H1 (cell line): ENCODE results near the gene IGLL5. TPM values are rescaled to one million over a fixed set of nuclear protein-coding genes. Genes with fewer than 3 reads are reported as not detected.

ENCODE experiments used
- CTCF ChIA-PET: fragments of 300-600 bp; sonication (Branson Sonifier 250); formaldehyde crosslinking; loops from one replicate; lab custom pipeline; 2021; ENCODE audit not compliant: partially characterized antibody; lab: Charles Lee
- POLR2A ChIA-PET: fragments of 300-600 bp; sonication (Branson Sonifier 250); formaldehyde crosslinking; loops from one replicate; lab custom pipeline; 2021; ENCODE audit warnings: inconsistent platforms; ENCODE audit not compliant: partially characterized antibody; lab: Charles Lee
- DNase-seq, 2 experiments: peaks; one replicate each; pipeline versions ENCODE4 v3.0.0 to v3.0.0-alpha.2; 2010 to 2022; ENCODE audit warnings: low spot score in 2 of 2, low read depth in 1 of 2, mixed read lengths in 1 of 2
- FAIRE-seq: peaks from 2 replicates; lab custom pipeline; 2011; peaks lifted over from hg19 to GRCh38; lab: Jason Lieb, UNC
- H2AFZ ChIP-seq: 2 replicates; pipeline ENCODE4 v1.8.1; 2012; ENCODE audit warnings: low read length, inconsistent platforms
- H2AK5ac ChIP-seq: 2 replicates; pipeline ENCODE4 v1.6.1; 2013; ENCODE audit warnings: low read depth, low read length
- H2BK120ac ChIP-seq: replicated peaks from 2 replicates; pipeline ENCODE3; 2013; ENCODE audit warnings: low read depth, low read length, inconsistent platforms
- H2BK12ac ChIP-seq: 2 replicates; pipeline ENCODE4 v1.6.1; 2013; ENCODE audit warnings: low read depth, low read length
- H2BK15ac ChIP-seq: 2 replicates; pipeline ENCODE4 v1.6.1; 2013; ENCODE audit warnings: low read length
- H2BK20ac ChIP-seq: 2 replicates; pipeline ENCODE4 v1.6.1; 2013; ENCODE audit warnings: low read length
- H2BK5ac ChIP-seq: 2 replicates; pipeline ENCODE4 v1.6.1; 2013; ENCODE audit warnings: low read depth, low read length
- H3K14ac ChIP-seq: 2 replicates; pipeline ENCODE4 v1.6.1; 2013; ENCODE audit warnings: inconsistent platforms; ENCODE audit not compliant: insufficient read length
- H3K18ac ChIP-seq: 2 replicates; pipeline ENCODE4 v1.6.1; 2013; ENCODE audit warnings: low read length; ENCODE audit errors: extremely low read depth
- H3K23ac ChIP-seq: 2 replicates; pipeline ENCODE4 v1.6.1; 2013; ENCODE audit warnings: inconsistent platforms; ENCODE audit not compliant: insufficient read length
- H3K23me2 ChIP-seq: 2 replicates; pipeline ENCODE4 v1.6.1; 2013; ENCODE audit warnings: low read depth, low read length
- H3K27ac ChIP-seq: 2 replicates; pipeline ENCODE4 v1.6.1; 2011; ENCODE audit warnings: low read depth, low read length, inconsistent platforms
- H3K27me3 ChIP-seq, 4 experiments: replicated peaks in 1 of 4; 1 replicate in 1 of 4; 2 replicates in 3 of 4; pipeline versions ENCODE4 v1.6.1 to v1.8.1; 2011 to 2013; ENCODE audit warnings: low read length in 3 of 4, mild to moderate bottlenecking in 3 of 4, inconsistent platforms in 2 of 4, mixed read lengths in 2 of 4, moderate library complexity in 1 of 4; ENCODE audit not compliant: control insufficient read depth in 3 of 4, insufficient read depth in 3 of 4; ENCODE audit errors: extremely low read depth in 1 of 4
- H3K36me3 ChIP-seq, 4 experiments: 2 replicates each; pipeline versions ENCODE4 v1.6.1 to v1.8.1; 2011 to 2013; ENCODE audit warnings: mild to moderate bottlenecking in 4 of 4, low read length in 3 of 4, moderate library complexity in 2 of 4, control low read depth in 1 of 4, inconsistent platforms in 1 of 4; ENCODE audit not compliant: insufficient read depth in 4 of 4, control insufficient read depth in 2 of 4
- H3K4ac ChIP-seq: replicated peaks from 2 replicates; pipeline ENCODE3; 2013; ENCODE audit warnings: low read length, low read depth, mixed read lengths, inconsistent platforms; ENCODE audit not compliant: insufficient read length
- H3K4me1 ChIP-seq, 4 experiments: replicated peaks in 1 of 4; 1 replicate in 1 of 4; 2 replicates in 3 of 4; pipeline versions ENCODE4 v1.6.1 to v1.8.1; 2011 to 2013; ENCODE audit warnings: low read length in 3 of 4, inconsistent platforms in 2 of 4, mixed read lengths in 1 of 4; ENCODE audit not compliant: insufficient read depth in 4 of 4, control insufficient read depth in 3 of 4
- H3K4me2 ChIP-seq, 2 experiments: 2 replicates each; pipeline versions ENCODE4 v1.6.1 to v1.8.1; 2011 to 2013; ENCODE audit warnings: low read depth in 2 of 2, low read length in 2 of 2, control low read depth in 1 of 2, inconsistent platforms in 1 of 2, mild to moderate bottlenecking in 1 of 2; ENCODE audit not compliant: insufficient read depth in 1 of 2
- H3K4me3 ChIP-seq, 4 experiments: fragments of 200-600, 300-600 bp in 1 of 4; sonication (generic), shearing (Covaris generic), sonication (Bioruptor Twin) in 1 of 4; 2 replicates each; pipeline versions ENCODE4 v1.5.1 to v1.8.1; 2011 to 2016; ENCODE audit warnings: low read length in 4 of 4, low read depth in 3 of 4, control low read depth in 2 of 4, inconsistent platforms in 2 of 4, mild to moderate bottlenecking in 2 of 4, mixed read lengths in 1 of 4, moderate library complexity in 1 of 4; ENCODE audit not compliant: insufficient read depth in 2 of 4; ENCODE audit errors: extremely low read depth in 1 of 4
- H3K56ac ChIP-seq: replicated peaks from 2 replicates; pipeline ENCODE3; 2013; ENCODE audit warnings: low read depth, mild to moderate bottlenecking, mixed read lengths, low read length, inconsistent platforms; ENCODE audit not compliant: insufficient read length
- H3K79me1 ChIP-seq: 2 replicates; pipeline ENCODE4 v1.6.1; 2013; ENCODE audit warnings: low read depth, low read length, control low read depth
- H3K79me2 ChIP-seq, 2 experiments: 2 replicates each; pipeline versions ENCODE4 v1.6.1 to v1.8.1; 2012 to 2013; ENCODE audit warnings: low read length in 2 of 2, mild to moderate bottlenecking in 2 of 2, inconsistent platforms in 1 of 2; ENCODE audit not compliant: insufficient read depth in 2 of 2, control insufficient read depth in 1 of 2
- H3K9ac ChIP-seq, 4 experiments: replicated peaks in 1 of 4; 1 replicate in 1 of 4; 2 replicates in 3 of 4; pipeline versions ENCODE4 v1.6.1 to v1.8.1; 2011 to 2013; ENCODE audit warnings: low read depth in 3 of 4, low read length in 3 of 4, control low read depth in 2 of 4, mild to moderate bottlenecking in 2 of 4, moderate library complexity in 2 of 4, inconsistent platforms in 1 of 4; ENCODE audit errors: extremely low read depth in 1 of 4
- H3K9me3 ChIP-seq, 2 experiments: 2 replicates each; pipeline versions ENCODE4 v1.6.1 to v1.8.1; 2012 to 2013; ENCODE audit warnings: mild to moderate bottlenecking in 2 of 2, moderate library complexity in 2 of 2, control low read depth in 1 of 2, inconsistent platforms in 1 of 2, low read depth in 1 of 2, low read length in 1 of 2, mixed read lengths in 1 of 2; ENCODE audit not compliant: insufficient read depth in 2 of 2
- H4K20me1 ChIP-seq, 2 experiments: replicated peaks in 1 of 2; 2 replicates each; pipeline versions ENCODE3 to v1.8.1; 2011 to 2013; ENCODE audit warnings: inconsistent platforms in 2 of 2, low read length in 2 of 2, mild to moderate bottlenecking in 1 of 2; ENCODE audit not compliant: insufficient read depth in 2 of 2, control insufficient read depth in 1 of 2
- H4K5ac ChIP-seq: 2 replicates; pipeline ENCODE4 v1.6.1; 2013; ENCODE audit warnings: low read length, low read depth, mixed read lengths, inconsistent platforms; ENCODE audit not compliant: insufficient read length
- H4K8ac ChIP-seq: 2 replicates; pipeline ENCODE4 v1.8.0; 2013; ENCODE audit warnings: mild to moderate bottlenecking, moderate library complexity, low read length, inconsistent platforms; ENCODE audit not compliant: insufficient read depth; ENCODE audit errors: extremely low read depth
- H4K91ac ChIP-seq: replicated peaks from 2 replicates; pipeline ENCODE3; 2013; ENCODE audit warnings: low read length, mixed read lengths, inconsistent platforms; ENCODE audit not compliant: insufficient read length
- ATF3 ChIP-seq: IDR thresholded peaks from 2 replicates; pipeline ENCODE4 v1.6.1; 2011; ENCODE audit warnings: low read depth, mild to moderate bottlenecking, low read length; ENCODE audit not compliant: insufficient read depth
- BACH1 ChIP-seq: IDR thresholded peaks from 2 replicates; pipeline ENCODE4 v1.6.1; 2012; ENCODE audit warnings: low read length, improper control_type of control experiment
- CBX5 ChIP-seq: fragments of 300-800, 300-1000 bp; sonication (generic); IDR thresholded peaks from 2 replicates; pipeline ENCODE4 v1.7.1; 2016; ENCODE audit warnings: antibody characterized with exemption, low read length, low read depth
- CHD1 ChIP-seq: IDR thresholded peaks from 2 replicates; pipeline ENCODE4 v1.6.1; 2012; ENCODE audit warnings: low read depth, low read length, improper control_type of control experiment
- E2F6 ChIP-seq: IDR thresholded peaks from 2 replicates; pipeline ENCODE4 v1.6.1; 2012; ENCODE audit warnings: inconsistent platforms
- NRF1 ChIP-seq: IDR thresholded peaks from 2 replicates; pipeline ENCODE4 v1.6.1; 2011; ENCODE audit warnings: mild to moderate bottlenecking, low read depth, low read length, improper control_type of control experiment
- PHF8 ChIP-seq: fragments of 200-600 bp; sonication (generic); conservative IDR thresholded peaks from 2 replicates; pipeline ENCODE4 v1.7.1; 2012; ENCODE audit warnings: low read depth, mild to moderate bottlenecking, inconsistent platforms, low read length, moderate library complexity
- SIX5 ChIP-seq: IDR thresholded peaks from 2 replicates; pipeline ENCODE4 v1.6.1; 2011; ENCODE audit warnings: mild to moderate bottlenecking, low read depth, low read length
- TCF12 ChIP-seq: IDR thresholded peaks from 2 replicates; pipeline ENCODE4 v1.6.1; 2011; ENCODE audit warnings: low read depth, mild to moderate bottlenecking, low read length
- WGBS, 2 experiments: shearing (Covaris generic) in 1 of 2; methylation state at CpG; one replicate each; pipeline versions ENCODE4 v1.1.6 to v1.1.7; 2013 to 2015; ENCODE audit warnings: low lambda C conversion rate in 2 of 2, mixed read lengths in 2 of 2, inconsistent platforms in 1 of 2, low coverage in 1 of 2, missing lambda C conversion rate in 1 of 2; ENCODE audit not compliant: insufficient replicate concordance in 2 of 2, insufficient coverage in 1 of 2, insufficient read length in 1 of 2; ENCODE audit errors: extremely low coverage in 1 of 2, missing lambda C conversion rate in 1 of 2; 5-methylcytosine and 5-hydroxymethylcytosine counted together
- polyA plus RNA-seq, 7 experiments: library from polyadenylated mRNA; depleted of rRNA in 3 of 7; stranded (reverse) in 5 of 7; unstranded in 2 of 7; fragments of >200 nt in 5 of 7; fragments of 200-250 nt in 2 of 7; gene quantifications; 1 replicate in 5 of 7; 2 replicates in 1 of 7; 4 replicates in 1 of 7; pipeline versions ENCODE4 v1.2.1 to v1.2.3, GENCODE V29; 2011 to 2013; ENCODE audit warnings: missing spikeins in 2 of 7, mixed read lengths in 2 of 7
- total RNA-seq: library from RNA; stranded (reverse); fragmentation: NEBNext Ultra II Directional; extraction: Animal tissue kit (Norgen Biotek cat#: 25700); gene quantifications from 2 replicates; pipeline ENCODE4 v1.2.1, GENCODE V29; 2021
- TF ChIP-seq, protein P1 (sequence below): IDR thresholded peaks from 2 replicates; pipeline ENCODE4 v1.6.1; 2012; ENCODE audit warnings: low read length, inconsistent platforms

IGLL5 gene
- total and polyA plus RNA-seq, 2 of the 8 experiments (the other 6 are each of a cell fraction or from before 2014, with no cell fraction given): not detected

- H2AFZ ChIP-seq: no peak overlapping the region
- peaks cover 22 to 58% of the 10 kb centered on the region in 2 experiments; a peak in 3 of 4 replicates for H3K9me3 ChIP-seq
- no peak overlapping the region for H2BK12ac ChIP-seq
- H3K4ac ChIP-seq: no peak overlapping the region
- H3K56ac ChIP-seq: no peak overlapping the region
- H4K5ac ChIP-seq: no peak overlapping the region
- H3K14ac ChIP-seq: no peak overlapping the region
- no peaks in the 10 kb centered on the region for H3K79me1 ChIP-seq
- no peak overlapping the region for H3K23ac ChIP-seq
- no peaks in the 10 kb centered on the region for H3K36me3 ChIP-seq
- FAIRE-seq: no peak
- no peak overlapping the region for H3K4me3 ChIP-seq
- H2AK5ac ChIP-seq: no peak overlapping the region
- H4K20me1 ChIP-seq: no peaks in the 10 kb centered on the region
- no peak overlapping the region for H3K4me2 ChIP-seq
- 86% methylated on average over 15 of the region's 15 CpGs; no CpG with 5 or more reads in 1 of the 2 experiments for WGBS, 2 experiments
- H4K8ac ChIP-seq: no peak overlapping the region
- no peaks in the 10 kb centered on the region for H3K79me2 ChIP-seq
- H2BK120ac ChIP-seq: no peak overlapping the region
- CTCF ChIA-PET: no interaction called here
- no peak for DNase-seq
- H4K91ac ChIP-seq: no peak overlapping the region
- H3K27ac ChIP-seq: no peak overlapping the region
- H3K9ac ChIP-seq: no peak overlapping the region
- no peak overlapping the region for H2BK20ac ChIP-seq
- no peak overlapping the region for H2BK5ac ChIP-seq
- H3K4me1 ChIP-seq: no peaks in the 10 kb centered on the region; a peak in 1 of 7 replicates
- POLR2A ChIA-PET: no interaction called here
- H2BK15ac ChIP-seq: no peak overlapping the region
- H3K18ac ChIP-seq: no peak overlapping the region
- H3K27me3 ChIP-seq: peaks cover 1 to 13% (median 6%) of the 10 kb centered on the region in 4 experiments; a peak in 4 of 7 replicates
- peaks cover 4% of the 10 kb centered on the region; the same call in 1 of the 2 replicates for H3K23me2 ChIP-seq
- TF ChIP-seq SIX5: no peak
- TF ChIP-seq, protein P1, sequence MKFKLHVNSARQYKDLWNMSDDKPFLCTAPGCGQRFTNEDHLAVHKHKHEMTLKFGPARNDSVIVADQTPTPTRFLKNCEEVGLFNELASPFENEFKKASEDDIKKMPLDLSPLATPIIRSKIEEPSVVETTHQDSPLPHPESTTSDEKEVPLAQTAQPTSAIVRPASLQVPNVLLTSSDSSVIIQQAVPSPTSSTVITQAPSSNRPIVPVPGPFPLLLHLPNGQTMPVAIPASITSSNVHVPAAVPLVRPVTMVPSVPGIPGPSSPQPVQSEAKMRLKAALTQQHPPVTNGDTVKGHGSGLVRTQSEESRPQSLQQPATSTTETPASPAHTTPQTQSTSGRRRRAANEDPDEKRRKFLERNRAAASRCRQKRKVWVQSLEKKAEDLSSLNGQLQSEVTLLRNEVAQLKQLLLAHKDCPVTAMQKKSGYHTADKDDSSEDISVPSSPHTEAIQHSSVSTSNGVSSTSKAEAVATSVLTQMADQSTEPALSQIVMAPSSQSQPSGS: no peak
- no peak for TF ChIP-seq E2F6
- no peak for TF ChIP-seq ATF3
- TF ChIP-seq CBX5: no peak
- no peak for TF ChIP-seq TCF12
- no peak for TF ChIP-seq PHF8
- TF ChIP-seq CHD1: no peak
- TF ChIP-seq BACH1: no peak
- no peak for TF ChIP-seq NRF1
Observed at GRCh38 chr22:22936180-22936914, 48.7 kb downstream of the IGLL5 start.
